ENCODE data around the gene EID1. TPM values are rescaled to one million over a fixed set of nuclear protein-coding genes. Genes with fewer than 3 reads are reported as not detected.

EID1 gene
- polyA plus RNA-seq, 3 donors = 307 to 389 (median 329) TPM

DNA sequence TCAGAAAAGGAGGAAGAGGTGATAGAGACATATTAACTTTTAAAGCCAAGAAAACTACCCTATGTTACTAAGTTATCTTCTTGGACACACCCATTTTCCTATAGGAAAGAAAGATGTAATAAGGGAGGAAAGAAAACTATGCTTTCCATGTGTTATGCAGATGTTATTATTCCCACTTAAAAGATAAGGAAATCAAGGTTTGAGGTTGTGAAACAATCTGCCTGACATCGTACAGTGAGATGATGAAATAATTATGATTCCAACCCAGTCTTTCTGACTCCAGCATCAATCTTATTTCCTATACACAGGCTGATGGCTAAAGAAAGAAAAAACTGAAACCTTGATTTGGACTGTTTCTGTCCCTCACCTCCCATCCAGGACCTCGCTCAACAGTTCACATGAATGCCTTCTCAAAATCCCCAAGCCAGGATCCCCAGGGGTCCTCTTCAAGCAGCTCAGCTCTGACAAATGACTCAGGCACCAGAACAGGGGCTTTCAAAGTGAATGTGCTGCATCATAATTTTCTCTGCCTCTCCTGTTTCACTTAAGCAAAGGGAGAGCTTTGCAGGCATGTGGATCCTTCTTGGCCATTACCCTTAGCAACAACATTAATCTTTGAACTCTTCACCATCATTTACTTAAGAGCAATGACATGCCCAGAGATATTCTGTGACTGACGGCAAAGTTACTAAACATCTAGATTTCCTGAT is 12.4 kb upstream of the EID1 start:
- no peak for DNase-seq

DNA sequence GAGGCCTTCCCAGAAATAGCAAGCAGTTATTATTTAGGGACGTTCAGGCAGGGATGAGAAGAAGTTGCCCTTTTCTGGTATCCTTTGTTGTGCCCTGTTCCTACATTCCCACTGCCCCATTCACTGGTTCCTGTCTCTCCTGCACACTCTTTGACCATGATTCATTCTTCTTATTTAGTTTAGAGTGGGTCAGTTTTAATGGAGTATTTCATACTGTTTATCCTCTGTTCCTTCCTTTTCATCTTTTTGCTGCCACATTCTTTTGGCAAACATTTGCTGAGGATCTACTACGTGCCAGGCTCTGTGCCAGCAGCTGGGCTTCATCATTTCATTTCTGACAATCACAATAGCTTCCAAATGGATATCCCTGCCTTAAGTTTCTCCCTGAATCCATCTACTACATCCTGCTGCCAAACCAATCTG is 11.8 kb upstream of the EID1 start:
- no peak for DNase-seq

DNA sequence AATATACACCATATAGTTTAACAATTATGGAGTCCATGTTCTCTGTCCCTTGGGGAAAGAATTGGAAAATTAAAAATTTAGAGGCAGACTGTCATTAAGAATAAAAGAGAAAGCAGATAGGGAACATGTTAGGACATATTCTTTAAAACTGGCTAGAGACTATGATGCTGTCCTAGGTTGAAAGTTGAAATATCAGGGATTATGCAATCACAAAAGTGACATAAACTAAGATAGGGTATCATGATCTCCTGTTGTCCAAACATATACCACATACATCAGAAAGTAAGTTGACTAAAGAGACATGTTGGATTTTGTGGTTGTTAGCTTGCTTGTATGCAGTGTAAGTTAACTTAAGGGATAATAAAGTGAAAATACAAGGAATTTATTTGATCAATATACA is 9.9 kb upstream of the EID1 start:
- no peak for DNase-seq

DNA sequence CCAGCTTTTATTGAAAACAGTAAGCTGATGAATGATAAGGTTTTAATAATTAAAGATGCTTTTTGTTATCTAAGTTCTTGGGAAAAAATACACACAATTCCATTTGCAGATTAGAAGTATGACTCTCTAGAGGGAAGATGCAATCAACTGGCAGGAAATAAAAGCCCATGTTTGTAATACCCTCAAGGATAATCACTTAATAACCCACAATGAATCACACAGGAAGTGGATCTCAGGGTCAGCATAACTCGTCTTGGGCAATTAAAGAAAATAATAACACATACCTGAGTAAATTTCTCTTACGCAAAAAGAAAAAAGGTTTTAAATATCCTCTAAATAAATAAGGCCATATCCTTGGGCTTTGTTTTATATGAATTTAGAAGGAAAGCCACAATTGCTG is 9.4 kb upstream of the EID1 start:
- DNase-seq = no peak

DNA sequence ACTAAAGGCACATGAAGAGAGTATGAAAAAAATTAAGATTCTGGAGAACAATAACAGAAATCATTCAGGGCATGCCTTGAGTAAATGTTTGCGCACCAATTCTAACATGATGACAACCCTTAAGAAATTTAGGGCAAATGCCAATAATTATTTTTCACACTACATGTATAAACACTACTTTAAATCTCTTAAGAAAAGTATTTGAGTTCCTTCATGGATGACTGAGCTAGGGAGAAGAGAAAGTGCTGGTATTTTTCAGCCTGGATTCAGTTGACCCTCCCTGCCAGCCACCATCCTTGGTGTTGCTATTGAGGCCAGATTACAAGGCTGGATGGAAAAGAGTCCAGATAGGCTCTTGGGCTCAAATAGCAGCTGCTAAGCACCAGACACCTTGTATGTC is 8.0 kb upstream of the EID1 start:
- DNase-seq = no peak

DNA sequence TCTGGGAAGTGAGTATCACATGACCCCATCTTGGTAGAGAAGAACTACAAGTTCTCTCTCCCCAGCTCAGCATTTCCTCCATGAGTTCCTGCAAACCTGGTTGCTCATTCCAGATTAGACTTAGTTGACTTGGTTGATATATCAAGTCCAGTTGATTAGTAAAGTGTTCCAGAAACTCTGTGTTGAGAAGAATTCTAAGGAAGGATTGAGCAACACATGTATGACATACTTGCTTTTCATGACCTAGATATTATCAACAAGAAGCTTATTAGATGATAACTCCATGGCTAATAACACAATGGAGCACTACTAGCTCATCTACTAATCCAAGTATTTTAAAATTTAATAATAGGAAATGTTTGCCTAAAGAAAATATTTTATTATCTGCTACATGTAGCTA is 6.4 kb upstream of the EID1 start:
- DNase-seq = no peak

DNA sequence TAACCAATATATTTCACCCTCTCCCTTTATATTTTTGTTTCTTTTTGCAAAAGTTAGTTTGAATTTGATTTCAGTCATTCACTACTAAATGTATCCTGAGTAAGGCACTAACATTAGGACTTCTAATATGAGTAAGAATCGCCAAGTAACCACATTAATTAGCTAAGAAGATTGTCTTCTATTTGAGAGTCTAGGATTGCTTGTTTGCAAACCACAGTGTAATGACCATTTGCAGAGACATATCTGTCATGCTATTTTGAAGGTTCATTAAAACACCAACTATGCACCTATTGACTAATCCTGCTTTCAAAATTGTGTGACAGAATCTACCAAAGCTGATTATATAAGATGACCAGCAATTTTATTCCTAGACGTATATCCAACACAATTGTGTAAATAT is 5.3 kb upstream of the EID1 start:
- DNase-seq = no peak

DNA sequence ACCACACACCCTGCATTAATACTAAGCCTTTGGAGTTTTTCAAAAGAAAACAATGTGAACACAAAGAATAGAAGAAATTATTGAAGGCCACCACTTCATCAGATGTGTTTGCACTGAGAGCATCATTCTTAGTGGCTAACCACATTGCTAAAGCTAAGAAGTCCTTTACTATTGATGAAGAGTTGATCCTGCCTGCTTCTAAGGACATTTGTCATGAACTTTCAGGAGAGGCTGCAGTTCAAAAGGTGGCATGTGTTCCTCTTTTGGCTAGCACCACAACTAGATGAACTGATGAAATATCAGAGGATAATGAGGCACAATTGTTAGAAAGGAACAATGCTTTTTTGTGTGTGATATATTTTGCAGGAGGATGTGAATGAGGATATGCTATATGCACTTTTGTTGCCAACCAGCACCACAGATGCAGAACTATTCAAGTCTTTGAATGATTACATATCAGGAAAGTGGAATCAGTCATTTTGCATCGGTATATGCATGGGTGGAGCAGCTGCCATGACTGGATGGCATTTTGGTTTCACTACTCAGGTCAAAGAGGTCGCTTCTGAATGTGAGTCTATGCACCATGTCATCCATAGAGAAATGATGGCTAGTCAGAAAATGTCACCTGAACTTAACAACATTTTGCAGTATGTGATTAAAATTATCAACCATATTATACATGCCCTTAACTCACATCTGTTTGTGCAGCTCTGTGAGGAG is 2.5 kb upstream of the EID1 start:
- no peak for DNase-seq

DNA sequence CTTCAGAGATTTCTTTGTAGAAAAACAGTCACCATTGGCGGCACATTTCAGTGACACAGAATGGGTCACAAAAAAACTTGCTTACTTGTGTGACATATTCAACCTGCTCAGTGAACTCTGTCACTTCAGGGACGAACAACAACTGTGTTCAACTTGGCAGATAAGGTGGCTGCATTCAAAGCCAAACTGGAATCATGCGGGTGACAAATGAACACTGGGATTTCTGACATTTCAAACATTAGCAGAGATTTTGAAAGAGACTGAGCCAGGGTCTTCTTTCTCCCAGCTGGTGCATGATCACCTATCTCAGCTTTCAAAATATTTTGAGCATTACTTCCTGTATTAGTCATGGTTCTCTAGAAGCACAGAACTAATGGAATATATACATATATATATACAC is 1.9 kb upstream of the EID1 start:
- DNase-seq = no peak

DNA sequence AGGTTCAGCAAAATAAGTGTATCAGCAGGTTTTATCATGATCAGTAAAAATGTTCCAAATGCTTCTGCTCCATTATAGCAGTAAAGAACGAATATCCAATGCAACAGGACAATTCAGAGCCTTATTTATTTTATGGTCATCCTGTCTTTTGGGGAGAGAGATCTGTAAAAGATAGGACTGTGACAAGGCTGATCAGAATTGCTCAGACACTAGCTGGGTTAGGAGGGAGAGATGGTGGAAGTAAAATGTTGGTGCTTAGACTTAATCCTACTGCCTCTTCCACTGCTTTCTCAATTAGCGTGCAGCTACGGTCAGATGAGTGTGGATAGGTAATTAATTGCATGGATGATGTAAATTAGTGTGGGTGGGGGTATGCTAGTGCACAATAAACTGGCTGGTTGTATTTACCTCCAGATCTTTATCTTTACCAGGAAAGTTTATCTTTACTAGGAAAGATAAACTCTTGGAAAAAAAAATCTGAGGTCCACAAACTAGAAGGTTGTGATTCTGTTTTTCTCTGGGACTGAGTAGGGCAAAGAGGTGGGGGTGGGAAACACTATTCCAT is 2.2 kb downstream of the EID1 start:
- no peak for DNase-seq

DNA sequence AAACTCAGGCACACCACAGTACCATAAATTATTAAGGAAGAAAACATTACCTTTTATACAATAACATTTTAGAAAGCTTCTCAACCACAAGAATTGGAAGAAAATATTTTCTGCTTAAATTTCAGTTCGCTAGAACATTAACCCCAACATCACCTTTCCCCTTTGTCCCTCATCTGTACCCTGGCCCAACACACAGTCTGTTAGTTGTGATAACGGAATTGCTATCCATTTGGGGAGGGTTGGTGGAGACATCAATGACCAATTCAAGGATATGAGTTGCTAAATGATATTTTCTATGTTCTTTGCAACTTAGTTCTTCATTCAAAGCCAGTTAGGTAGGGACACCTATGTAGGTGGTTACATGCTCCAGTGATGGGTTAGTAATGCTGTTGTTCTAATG is 5.8 kb downstream of the EID1 start:
- no peak for DNase-seq

DNA sequence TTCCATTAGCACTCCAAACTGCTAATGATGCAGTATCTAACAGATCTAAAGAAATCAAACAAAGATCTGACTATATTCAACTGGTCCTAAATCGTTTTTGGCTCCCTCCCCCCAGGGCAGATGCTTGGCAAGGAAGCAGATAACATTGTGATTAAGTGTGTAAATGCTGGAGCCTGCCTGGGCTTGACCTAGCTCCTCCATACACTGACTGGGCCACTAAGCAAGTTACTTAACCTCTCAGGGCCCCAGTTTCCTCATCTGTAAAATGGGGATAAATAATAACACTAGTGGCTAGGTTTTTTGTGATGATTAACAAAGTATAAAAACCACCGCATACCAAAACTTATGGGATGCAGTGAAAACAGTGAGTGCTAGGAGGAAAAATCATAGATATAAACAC is 9.2 kb downstream of the EID1 start:
- DNase-seq = no peak

DNA sequence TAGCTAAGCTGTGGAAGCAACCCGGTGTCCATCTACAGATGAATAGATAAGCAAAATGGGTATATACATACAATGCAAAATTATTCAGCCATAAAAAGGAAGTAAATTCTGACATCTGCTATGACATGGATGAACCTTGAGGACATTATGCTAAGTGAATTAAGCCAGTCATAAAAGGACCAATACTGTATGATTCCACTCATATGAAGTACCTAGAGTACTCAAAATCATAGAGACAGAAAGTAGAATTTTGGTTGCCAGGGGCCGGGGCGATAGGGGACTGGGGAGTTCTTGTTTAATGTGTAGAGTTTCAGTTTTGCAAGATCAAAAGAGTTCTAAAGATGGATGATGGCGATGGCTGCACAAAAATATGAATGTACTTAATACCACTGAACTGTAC is 10.3 kb downstream of the EID1 start:
- DNase-seq = no peak

DNA sequence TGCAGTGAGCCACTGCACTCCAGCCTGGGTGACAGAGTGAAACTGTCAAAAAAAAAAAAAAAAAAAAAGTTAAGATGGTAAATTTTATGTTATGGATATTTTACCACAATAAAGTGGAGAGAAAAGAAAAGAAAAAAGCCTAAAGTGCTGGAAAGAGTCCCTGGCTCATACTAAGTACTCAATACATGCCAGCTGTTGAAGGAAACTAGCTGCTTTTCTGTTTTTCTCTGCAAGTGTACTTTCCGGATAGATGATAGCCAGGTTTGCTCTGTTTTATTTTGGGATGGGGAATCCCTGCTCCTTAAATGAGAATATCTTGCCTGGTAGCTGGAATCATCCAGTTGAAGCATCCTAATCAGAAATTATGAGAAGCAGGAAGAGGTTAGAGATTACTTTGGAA is 10.9 kb downstream of the EID1 start:
- no peak for DNase-seq

DNA sequence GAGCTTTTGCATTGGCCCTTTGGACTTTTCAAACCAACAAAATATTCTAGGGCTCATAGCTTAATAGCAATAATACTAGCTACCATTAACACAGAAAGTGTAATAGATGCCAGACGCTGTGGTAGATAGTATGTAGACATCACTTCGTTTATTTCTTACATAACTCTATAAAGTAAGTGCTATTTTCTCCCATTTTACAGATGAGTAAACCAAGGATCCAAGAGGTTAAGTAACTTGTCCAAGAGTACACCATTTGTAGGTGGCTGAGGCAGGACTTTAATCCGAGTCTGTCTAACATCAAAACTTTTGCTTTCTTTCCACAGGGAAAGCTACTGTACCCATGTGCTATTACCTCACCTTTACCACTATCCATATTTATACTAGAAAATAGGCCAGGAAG is 12.0 kb downstream of the EID1 start:
- no peak for DNase-seq

DNA sequence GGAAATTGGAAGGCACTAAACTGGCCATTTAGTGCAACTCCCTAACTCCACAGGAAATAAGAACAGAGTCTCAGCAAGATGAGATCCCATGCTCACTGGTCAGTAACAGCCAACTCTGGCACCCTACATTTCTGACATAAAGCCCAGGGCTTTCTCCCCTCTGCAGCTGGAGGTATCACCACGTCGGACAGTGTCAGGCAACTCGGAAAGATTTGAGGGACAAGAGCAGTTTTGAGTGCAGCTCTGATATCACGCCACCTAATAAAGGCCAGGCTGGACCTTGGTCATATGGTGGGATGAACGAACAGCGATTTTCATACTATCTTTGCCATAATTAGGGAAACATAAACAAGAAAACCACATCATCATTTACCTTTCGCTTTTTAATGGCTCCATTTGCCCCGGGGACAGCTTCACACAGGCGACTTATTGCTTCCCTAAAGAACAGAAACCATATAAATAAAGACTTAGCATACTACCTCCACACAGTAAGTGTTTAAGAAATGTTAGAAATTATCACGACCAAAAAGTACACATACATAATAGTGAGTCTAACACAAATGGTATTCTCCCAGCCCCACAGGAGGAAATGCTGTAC is 12.5 kb downstream of the EID1 start:
- no peak for DNase-seq

DNA sequence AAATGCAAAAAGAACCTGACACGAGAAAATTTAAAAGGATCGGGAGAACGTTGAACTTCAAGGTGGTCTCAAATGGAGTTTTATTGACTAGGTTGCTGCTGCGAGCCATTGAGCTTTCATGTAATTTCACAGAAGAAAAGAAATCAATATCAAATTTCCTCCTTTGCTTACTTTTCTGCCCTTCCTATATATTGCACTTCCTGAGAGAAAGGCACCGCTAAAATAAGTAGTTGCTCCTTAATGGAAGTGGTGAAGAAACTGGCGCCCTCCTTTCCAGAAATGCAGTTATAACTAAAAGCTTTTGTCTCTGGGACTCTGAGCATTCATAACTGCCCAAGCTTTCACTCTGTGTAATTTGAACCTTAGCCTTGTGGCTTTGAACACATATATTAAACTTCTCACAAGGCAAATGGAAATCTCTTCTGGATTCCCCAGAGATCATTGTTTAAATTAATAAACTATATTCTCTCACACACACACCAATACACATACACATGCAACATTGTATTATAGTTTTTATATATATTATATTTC is 13.4 kb downstream of the EID1 start:
- DNase-seq = no peak

DNA sequence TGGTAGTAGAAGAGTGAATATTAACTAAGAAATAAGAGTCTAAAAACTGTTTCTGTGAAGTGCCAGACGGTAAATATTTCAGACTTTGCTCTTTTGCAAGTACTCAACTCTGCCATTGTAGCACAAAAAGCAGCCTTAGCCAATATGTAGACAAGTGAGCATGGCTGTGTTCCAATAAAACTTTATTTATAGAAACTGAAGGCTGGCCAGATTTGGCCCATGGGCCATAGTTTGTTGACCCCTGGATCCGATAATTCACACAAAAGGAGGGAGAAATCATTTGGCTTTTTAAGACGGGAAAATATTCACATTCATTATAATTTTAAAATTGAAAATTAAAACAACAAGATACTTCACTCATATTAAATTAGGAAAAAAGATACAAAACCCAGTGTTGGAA is 15.4 kb downstream of the EID1 start:
- no peak for DNase-seq

DNA sequence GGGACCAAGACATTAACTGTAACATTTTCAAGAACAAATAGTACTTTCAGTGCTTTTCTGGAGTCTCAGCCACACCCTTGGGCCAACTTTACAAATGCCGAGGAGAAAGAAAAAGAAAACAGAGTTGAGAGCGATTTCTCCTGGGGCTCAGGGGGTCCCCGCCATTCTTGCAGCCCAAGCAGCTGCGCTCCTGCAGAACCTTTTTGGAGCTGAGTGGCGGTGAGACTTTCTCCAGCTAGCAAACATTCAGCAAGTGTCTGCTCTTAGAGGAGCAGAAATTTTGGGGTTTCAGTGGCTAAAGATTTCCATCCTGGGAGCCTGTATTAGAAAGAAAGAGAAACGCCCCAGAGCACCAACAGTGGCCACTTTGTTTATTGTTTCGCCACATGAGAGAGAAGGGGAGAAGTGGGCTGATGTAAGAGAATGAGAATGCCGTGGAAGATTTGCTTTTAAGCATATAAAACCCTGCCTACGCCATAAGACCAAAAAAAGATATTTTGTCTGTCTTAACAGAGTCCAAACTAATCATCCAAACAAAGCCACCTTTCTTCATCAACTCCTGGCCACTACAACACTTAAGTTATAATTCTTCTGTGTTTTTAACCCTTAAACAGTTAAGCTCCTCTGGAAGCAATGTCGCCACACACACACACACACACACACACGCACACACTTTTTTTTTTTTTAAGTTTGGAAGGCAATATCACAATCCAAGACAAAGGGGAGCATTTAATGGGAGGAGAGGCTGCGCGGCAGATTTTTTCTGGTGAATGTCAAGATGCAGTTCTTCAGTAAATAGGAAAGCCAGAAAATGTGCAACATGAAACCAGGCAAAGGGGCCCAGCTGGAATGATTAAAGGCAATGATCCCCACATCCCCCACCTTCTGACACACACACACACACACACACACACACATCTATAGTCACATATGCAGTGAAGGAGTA is 19.2 kb downstream of the EID1 start:
- DNase-seq = peak; percentile 85

DNA sequence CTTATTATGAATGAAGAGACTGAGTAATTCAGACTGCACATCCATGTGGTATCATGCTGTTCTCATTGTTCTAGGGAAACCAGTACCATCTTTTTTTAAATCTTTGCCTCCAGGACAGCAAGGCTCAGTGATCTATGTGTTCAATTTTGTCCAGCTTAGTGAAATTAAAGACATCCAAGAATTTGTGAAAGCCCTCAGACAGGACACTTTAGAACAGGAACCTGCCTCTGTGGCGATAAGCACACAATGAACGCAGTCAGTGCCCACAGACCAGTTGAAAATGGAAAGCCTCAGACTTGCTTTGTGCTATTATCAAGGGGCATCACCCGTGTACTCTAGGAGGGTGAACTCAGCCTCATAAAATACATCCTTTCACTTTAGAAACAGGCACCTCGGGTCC is 20.1 kb downstream of the EID1 start:
- no peak for DNase-seq

DNA sequence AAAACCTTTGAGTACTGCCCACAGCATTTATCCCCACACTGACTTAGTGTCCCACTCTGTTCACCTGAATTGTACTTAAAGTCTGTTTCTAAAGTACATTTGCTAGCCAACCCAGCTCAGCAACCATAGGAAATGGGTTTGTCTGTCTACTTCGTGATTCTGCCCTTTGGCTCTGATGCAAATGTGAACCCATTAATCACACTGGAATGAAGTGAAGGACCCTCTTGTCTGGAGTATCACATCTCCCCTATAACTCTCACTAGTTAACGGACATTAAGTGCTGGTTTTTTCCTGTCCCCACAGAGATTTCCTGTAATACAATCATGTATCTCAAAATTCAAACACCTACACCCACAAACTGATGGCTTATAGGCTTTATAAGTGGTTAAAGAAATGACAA is 20.5 kb downstream of the EID1 start:
- peak; percentile 46 for DNase-seq

DNA sequence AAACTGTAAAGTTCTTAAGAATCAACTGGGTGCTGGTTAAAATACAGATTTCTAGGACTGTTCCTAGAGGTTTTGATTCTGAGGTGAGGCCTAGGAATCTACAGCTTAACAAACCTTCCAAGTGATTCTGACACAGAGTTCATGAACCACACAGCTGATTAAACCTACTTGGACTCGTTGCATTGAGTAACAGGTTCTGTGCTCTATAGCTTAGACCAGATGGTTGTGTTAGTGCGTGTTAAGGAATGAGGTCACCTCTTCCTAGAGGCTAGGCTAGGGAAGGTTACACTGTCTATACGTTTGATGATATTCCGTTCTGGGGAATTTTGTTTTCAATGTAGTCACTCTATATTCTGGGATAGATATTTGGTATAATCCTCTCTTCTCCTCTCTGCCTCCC is 21.9 kb downstream of the EID1 start:
- DNase-seq = no peak

All from renal pelvis (tissue), 4 donors.